ENCODE measurements around the gene LYSET. TPM values are rescaled to one million over a fixed set of nuclear protein-coding genes. Genes with fewer than 3 reads are reported as not detected.
"Not testable (repeated sequence)": the region's sequence is repeated elsewhere in the genome, so short reads cannot be mapped to it uniquely, and the experiment has no call there.

LYSET gene
- polyA plus RNA-seq, 1 of the 3 experiments (the other 2 are of a cell fraction), result 17.7 TPM

DNA sequence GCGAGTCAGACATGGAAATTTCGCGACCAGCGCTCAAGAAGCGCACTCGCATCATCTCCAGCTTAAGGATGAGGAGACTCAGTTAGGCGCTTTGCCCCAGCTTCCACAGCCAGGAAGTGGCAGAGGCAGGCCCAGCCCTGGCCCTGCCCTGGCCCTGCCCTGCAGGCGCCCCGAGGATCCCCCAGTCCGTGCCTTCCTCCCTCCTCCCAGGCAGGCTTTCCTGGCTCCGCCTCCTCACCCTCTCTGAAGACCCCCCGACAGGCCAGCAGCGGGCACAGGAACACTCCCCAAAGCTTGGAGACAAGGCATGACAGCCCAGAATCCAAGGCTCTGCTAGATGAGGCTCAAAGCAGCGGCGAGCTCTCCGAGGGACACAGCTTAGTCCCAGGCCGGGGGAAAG lies 47.0 kb downstream of the LYSET start:
- ChIA-PET CTCF (interaction anchor here (1.2 to 2.7 kb wide), 4 partner anchors 11 to 312 kb away, joined by 3 to 12 read pairs (median 8); no protein-coding TSS in a partner anchor), POLR2A (interaction anchor here (1.6 kb wide), 1 partner anchor 305 kb away, joined by 4 read pairs; no protein-coding TSS in a partner anchor)
- WGBS (ENCODE audit: low lambda C conversion rate), result 91% methylated on average over 12 of the region's 17 CpGs
- Histone ChIP-seq H3K27me3 (ENCODE audit: insufficient read depth) (no peaks in the 10 kb centered on the region), H3F3A (replicated peaks; ENCODE audit: insufficient read depth) (no peaks in the 10 kb centered on the region), H3K9ac (no peak overlapping the region), H3K79me2 (ENCODE audit: insufficient read depth) (no peaks in the 10 kb centered on the region), H3K36me3 (replicated peaks in 1 of 2; ENCODE audit: control insufficient read depth in 1 of 2, insufficient read depth in 2 of 2, low read length in 1 of 2) (peaks cover 15 to 17% of the 10 kb centered on the region in 2 experiments), H3K9me3 (no peaks in the 10 kb centered on the region), H3K4me2 (peak overlapping the region; percentile 90), H2AFZ (ENCODE audit: low read depth) (no peak overlapping the region; the same call in 1 of the 2 replicates), H3K4me3 (ENCODE audit: low read depth in 2 of 2, low read length in 1 of 2) (peak overlapping the region; percentile 57 to 72; a peak in 2 of 4 replicates), H3K9me2 (no peaks in the 10 kb centered on the region), H4K20me1 (ENCODE audit: insufficient read depth) (no peaks in the 10 kb centered on the region), H3K27ac (ENCODE audit: low read depth in 2 of 2, low read length in 1 of 2) (no peak overlapping the region), H3K4me1 (ENCODE audit: control insufficient read depth in 1 of 2, insufficient read depth in 2 of 2, low read depth in 1 of 2, low read length in 1 of 2) (peaks cover 0 to 12% of the 10 kb centered on the region in 2 experiments; a peak in 1 of 4 replicates)
- no peak for TF ChIP-seq GATA2 (CRISPR knock-in tag; IDR thresholded peaks at IDR 0.05)
- no peak for TF ChIP-seq TEAD4 (IDR thresholded peaks at IDR 0.05; ENCODE audit: borderline replicate concordance, insufficient read depth)
- no peak for TF ChIP-seq NFIC (IDR thresholded peaks at IDR 0.05; ENCODE audit: borderline replicate concordance)
- TF ChIP-seq, protein P1, sequence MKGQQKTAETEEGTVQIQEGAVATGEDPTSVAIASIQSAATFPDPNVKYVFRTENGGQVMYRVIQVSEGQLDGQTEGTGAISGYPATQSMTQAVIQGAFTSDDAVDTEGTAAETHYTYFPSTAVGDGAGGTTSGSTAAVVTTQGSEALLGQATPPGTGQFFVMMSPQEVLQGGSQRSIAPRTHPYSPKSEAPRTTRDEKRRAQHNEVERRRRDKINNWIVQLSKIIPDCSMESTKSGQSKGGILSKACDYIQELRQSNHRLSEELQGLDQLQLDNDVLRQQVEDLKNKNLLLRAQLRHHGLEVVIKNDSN (IDR thresholded peaks at IDR 0.05; ENCODE audit: borderline replicate concordance, low read depth), result no peak
- no peak for TF ChIP-seq USF2 (IDR thresholded peaks at IDR 0.05; ENCODE audit: borderline replicate concordance, low read depth, low read length)
- no peak for TF ChIP-seq EP300 (IDR thresholded peaks at IDR 0.05; ENCODE audit: borderline replicate concordance in 1 of 2, low read depth in 1 of 2, low read length in 1 of 2)
- TF ChIP-seq NRF1 (IDR thresholded peaks at IDR 0.05; ENCODE audit: low read depth, low read length), result no peak
- no peak for TF ChIP-seq CHD2 (IDR thresholded peaks at IDR 0.05; ENCODE audit: low read length, partially characterized antibody)
- TF ChIP-seq MEF2A (IDR thresholded peaks at IDR 0.05; ENCODE audit: borderline replicate concordance, low read depth), result no peak
- TF ChIP-seq RXRA (IDR thresholded peaks at IDR 0.05; ENCODE audit: borderline replicate concordance, low read depth), result no peak
- DNase-seq, result peak; percentile 24

DNA sequence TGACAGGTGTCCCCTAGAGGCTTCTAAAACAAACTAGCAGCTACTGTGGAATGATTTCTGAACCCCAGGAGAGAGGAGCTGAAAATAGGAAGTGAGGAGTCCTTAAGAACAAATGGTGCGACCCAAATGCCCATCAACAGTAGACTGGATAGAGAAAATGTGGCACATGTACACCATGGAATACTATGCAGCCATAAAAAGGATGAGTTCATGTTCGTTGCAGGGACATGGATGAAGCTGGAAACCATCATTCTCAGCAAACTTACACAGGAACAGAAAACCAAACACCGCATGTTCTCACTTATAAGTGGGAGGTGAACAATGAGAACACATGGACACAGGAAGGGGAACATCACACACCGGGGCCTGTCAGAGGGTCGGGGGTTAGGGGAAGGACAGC lies 48.0 kb downstream of the LYSET start:
- H3K4me2 ChIP-seq, H3K9me2 ChIP-seq: not testable (repeated sequence)
- CTCF ChIA-PET, result interaction anchor here (1.2 to 1.5 kb wide), 2 partner anchors 28 to 311 kb away, joined by 3 to 5 read pairs; no protein-coding TSS in a partner anchor

More for the DNA sequence above, 48.0 kb downstream of the LYSET start:
- H3K4me3 ChIP-seq (ENCODE audit: low read depth in 2 of 2, low read length in 1 of 2); H3K27ac ChIP-seq (ENCODE audit: low read depth in 2 of 2, low read length in 1 of 2); H3K79me2 ChIP-seq (ENCODE audit: insufficient read depth); H3K9ac ChIP-seq; H3F3A ChIP-seq (replicated peaks; ENCODE audit: insufficient read depth); H4K20me1 ChIP-seq (ENCODE audit: insufficient read depth); POLR2A ChIA-PET; H3K9me3 ChIP-seq; H3K36me3 ChIP-seq (replicated peaks in 1 of 2; ENCODE audit: control insufficient read depth in 1 of 2, insufficient read depth in 2 of 2, low read length in 1 of 2); H2AFZ ChIP-seq (ENCODE audit: low read depth); H3K27me3 ChIP-seq (ENCODE audit: insufficient read depth); DNase-seq: not testable (repeated sequence)
- H3K4me1 ChIP-seq (ENCODE audit: control insufficient read depth in 1 of 2, insufficient read depth in 2 of 2, low read depth in 1 of 2, low read length in 1 of 2), result peaks cover 0 to 12% of the 10 kb centered on the region in 2 experiments; a peak in 1 of 4 replicates
- 90% methylated on average over 5 of the region's 5 CpGs for WGBS (ENCODE audit: low lambda C conversion rate)
